ENCODE results near the gene ANKRD24. TPM values are rescaled to one million over a fixed set of nuclear protein-coding genes. Genes with fewer than 3 reads are reported as not detected.
"Not testable (repeated sequence)": the region's sequence is repeated elsewhere in the genome, so short reads cannot be mapped to it uniquely, and the experiment has no call there.

Gene ANKRD24
- polyA plus RNA-seq, 1 of the 3 experiments (the other 2 are of a cell fraction) = 0.87 TPM

DNA sequence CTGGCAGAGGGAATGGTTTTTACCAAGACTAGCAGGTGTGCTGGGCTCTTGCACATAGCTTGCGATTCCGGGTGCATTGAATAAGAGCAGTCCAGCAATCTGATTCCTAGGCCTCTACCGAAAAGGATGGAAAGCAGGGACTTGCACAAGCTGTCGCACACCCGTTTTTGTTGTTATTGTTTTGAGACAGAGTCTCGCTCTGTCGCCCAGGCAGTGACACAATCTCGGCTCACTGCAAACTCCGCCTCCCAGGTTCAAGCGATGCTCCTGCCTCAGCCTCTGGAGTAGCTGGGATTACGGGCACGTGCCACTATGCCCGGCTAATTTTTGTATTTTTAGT is 52.3 kb downstream of the ANKRD24 start:
- DNase-seq = no peak
- peaks cover 0 to 3% of the 10 kb centered on the region in 2 experiments; a peak in 1 of 4 replicates for H3K4me1 ChIP-seq (ENCODE audit: control insufficient read depth in 1 of 2, insufficient read depth in 2 of 2, low read depth in 1 of 2, low read length in 1 of 2)
- H3K9me3 ChIP-seq = no peaks in the 10 kb centered on the region
- no peaks in the 10 kb centered on the region for H3K79me2 ChIP-seq (ENCODE audit: insufficient read depth)
- POLR2A ChIA-PET = interaction anchor here (0.6 kb wide), 1 partner anchor 39 kb away, joined by 4 read pairs; no protein-coding TSS in a partner anchor
- H2AFZ ChIP-seq (ENCODE audit: low read depth) = no peak overlapping the region
- H3K9ac ChIP-seq = no peak overlapping the region
- WGBS (ENCODE audit: low lambda C conversion rate) = 73% methylated on average over 8 of the region's 13 CpGs
- no peaks in the 10 kb centered on the region for H3K27me3 ChIP-seq (ENCODE audit: insufficient read depth)
- H4K20me1 ChIP-seq (ENCODE audit: insufficient read depth) = no peaks in the 10 kb centered on the region
- no peak overlapping the region for H3K4me3 ChIP-seq (ENCODE audit: low read depth in 2 of 2, low read length in 1 of 2)
- no peak overlapping the region for H3K4me2 ChIP-seq
- CTCF ChIA-PET = interaction anchor here (1.1 to 2.2 kb wide), 7 partner anchors 11 to 118 kb away, joined by 3 to 10 read pairs (median 6); partner anchors contain the start of gene YJU2
- TF ChIP-seq FOSL2 (IDR thresholded peaks at IDR 0.05; ENCODE audit: borderline replicate concordance, low read depth) (no peak), FOXM1 (IDR thresholded peaks at IDR 0.05; ENCODE audit: low read depth) (no peak), USF2 (IDR thresholded peaks at IDR 0.05; ENCODE audit: borderline replicate concordance, low read depth, low read length) (no peak)
- TF ChIP-seq, protein P1, sequence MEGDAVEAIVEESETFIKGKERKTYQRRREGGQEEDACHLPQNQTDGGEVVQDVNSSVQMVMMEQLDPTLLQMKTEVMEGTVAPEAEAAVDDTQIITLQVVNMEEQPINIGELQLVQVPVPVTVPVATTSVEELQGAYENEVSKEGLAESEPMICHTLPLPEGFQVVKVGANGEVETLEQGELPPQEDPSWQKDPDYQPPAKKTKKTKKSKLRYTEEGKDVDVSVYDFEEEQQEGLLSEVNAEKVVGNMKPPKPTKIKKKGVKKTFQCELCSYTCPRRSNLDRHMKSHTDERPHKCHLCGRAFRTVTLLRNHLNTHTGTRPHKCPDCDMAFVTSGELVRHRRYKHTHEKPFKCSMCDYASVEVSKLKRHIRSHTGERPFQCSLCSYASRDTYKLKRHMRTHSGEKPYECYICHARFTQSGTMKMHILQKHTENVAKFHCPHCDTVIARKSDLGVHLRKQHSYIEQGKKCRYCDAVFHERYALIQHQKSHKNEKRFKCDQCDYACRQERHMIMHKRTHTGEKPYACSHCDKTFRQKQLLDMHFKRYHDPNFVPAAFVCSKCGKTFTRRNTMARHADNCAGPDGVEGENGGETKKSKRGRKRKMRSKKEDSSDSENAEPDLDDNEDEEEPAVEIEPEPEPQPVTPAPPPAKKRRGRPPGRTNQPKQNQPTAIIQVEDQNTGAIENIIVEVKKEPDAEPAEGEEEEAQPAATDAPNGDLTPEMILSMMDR (IDR thresholded peaks at IDR 0.05) = no peak
- no peak overlapping the region for H3K27ac ChIP-seq (ENCODE audit: low read depth in 2 of 2, low read length in 1 of 2)
- H3F3A ChIP-seq (replicated peaks; ENCODE audit: insufficient read depth) = no peaks in the 10 kb centered on the region
- no peaks in the 10 kb centered on the region for H3K36me3 ChIP-seq (replicated peaks in 1 of 2; ENCODE audit: control insufficient read depth in 1 of 2, insufficient read depth in 2 of 2, low read length in 1 of 2)
- H3K9me2 ChIP-seq = no peaks in the 10 kb centered on the region

GRCh38 chr19:4237510-4237909 is 55.0 kb downstream of the ANKRD24 start:
- H3K27ac ChIP-seq (ENCODE audit: low read depth in 2 of 2, low read length in 1 of 2); POLR2A ChIA-PET; H3K4me1 ChIP-seq (ENCODE audit: control insufficient read depth in 1 of 2, insufficient read depth in 2 of 2, low read depth in 1 of 2, low read length in 1 of 2); H3K9ac ChIP-seq; H3K9me2 ChIP-seq; H3K79me2 ChIP-seq (ENCODE audit: insufficient read depth); H2AFZ ChIP-seq (ENCODE audit: low read depth); H3F3A ChIP-seq (replicated peaks; ENCODE audit: insufficient read depth); H4K20me1 ChIP-seq (ENCODE audit: insufficient read depth); H3K4me3 ChIP-seq (ENCODE audit: low read depth in 2 of 2, low read length in 1 of 2); DNase-seq; H3K36me3 ChIP-seq (replicated peaks in 1 of 2; ENCODE audit: control insufficient read depth in 1 of 2, insufficient read depth in 2 of 2, low read length in 1 of 2); H3K9me3 ChIP-seq; H3K4me2 ChIP-seq; H3K27me3 ChIP-seq (ENCODE audit: insufficient read depth): not testable (repeated sequence)
- 66% methylated on average over 16 of the region's 16 CpGs for WGBS (ENCODE audit: low lambda C conversion rate)
- CTCF ChIA-PET = interaction anchor here (1.0 kb wide), 1 partner anchor 115 kb away, joined by 3 read pairs; no protein-coding TSS in a partner anchor

- CTCF ChIA-PET = no interaction called here
- no peak overlapping the region for H3K4me3 ChIP-seq (ENCODE audit: low read depth in 2 of 2, low read length in 1 of 2)
- 45% methylated on average over 3 of the region's 4 CpGs for WGBS (ENCODE audit: low lambda C conversion rate)
These were observed 56.3 kb downstream of the ANKRD24 start for GRCh38 chr19:4238831-4239230.

More at GRCh38 chr19:4238831-4239230, 56.3 kb downstream of the ANKRD24 start:
- H3K36me3 ChIP-seq (replicated peaks in 1 of 2; ENCODE audit: control insufficient read depth in 1 of 2, insufficient read depth in 2 of 2, low read length in 1 of 2) = no peaks in the 10 kb centered on the region
- no peaks in the 10 kb centered on the region for H3F3A ChIP-seq (replicated peaks; ENCODE audit: insufficient read depth)
- H3K27ac ChIP-seq (ENCODE audit: low read depth in 2 of 2, low read length in 1 of 2) = no peak overlapping the region
- no peaks in the 10 kb centered on the region; the same call in 1 of the 2 replicates for H3K27me3 ChIP-seq (ENCODE audit: insufficient read depth)
- H3K9me3 ChIP-seq = peaks cover 3% of the 10 kb centered on the region; the same call in 1 of the 2 replicates
- TF ChIP-seq, protein P2, sequence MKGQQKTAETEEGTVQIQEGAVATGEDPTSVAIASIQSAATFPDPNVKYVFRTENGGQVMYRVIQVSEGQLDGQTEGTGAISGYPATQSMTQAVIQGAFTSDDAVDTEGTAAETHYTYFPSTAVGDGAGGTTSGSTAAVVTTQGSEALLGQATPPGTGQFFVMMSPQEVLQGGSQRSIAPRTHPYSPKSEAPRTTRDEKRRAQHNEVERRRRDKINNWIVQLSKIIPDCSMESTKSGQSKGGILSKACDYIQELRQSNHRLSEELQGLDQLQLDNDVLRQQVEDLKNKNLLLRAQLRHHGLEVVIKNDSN (IDR thresholded peaks at IDR 0.05; ENCODE audit: borderline replicate concordance, low read depth) = no peak
- TF ChIP-seq ELF1 (IDR thresholded peaks at IDR 0.05) = no peak
- TF ChIP-seq EZH2phosphoT487 (IDR thresholded peaks at IDR 0.05; ENCODE audit: borderline replicate concordance, low read depth) = no peak
- no peak for TF ChIP-seq USF2 (IDR thresholded peaks at IDR 0.05; ENCODE audit: borderline replicate concordance, low read depth, low read length)
- no peak for TF ChIP-seq SMC3 (IDR thresholded peaks at IDR 0.05; ENCODE audit: low read depth, low read length)
- TF ChIP-seq GATA2 (CRISPR knock-in tag; IDR thresholded peaks at IDR 0.05) = no peak
- TF ChIP-seq TAF1 (IDR thresholded peaks at IDR 0.05; ENCODE audit: borderline replicate concordance, low read depth, low read length) = no peak
- TF ChIP-seq TEAD4 (IDR thresholded peaks at IDR 0.05; ENCODE audit: borderline replicate concordance, insufficient read depth) = no peak
- TF ChIP-seq EP300 (IDR thresholded peaks at IDR 0.05; ENCODE audit: borderline replicate concordance in 1 of 2, low read depth in 1 of 2, low read length in 1 of 2) = no peak
- H3K4me2 ChIP-seq = no peak overlapping the region
- H2AFZ ChIP-seq (ENCODE audit: low read depth) = no peak overlapping the region
- H3K9ac ChIP-seq = no peak overlapping the region
- H3K9me2 ChIP-seq = no peaks in the 10 kb centered on the region
- POLR2A ChIA-PET = no interaction called here
- no peaks in the 10 kb centered on the region for H3K4me1 ChIP-seq (ENCODE audit: control insufficient read depth in 1 of 2, insufficient read depth in 2 of 2, low read depth in 1 of 2, low read length in 1 of 2)
- DNase-seq = no peak
- H4K20me1 ChIP-seq (ENCODE audit: insufficient read depth) = no peaks in the 10 kb centered on the region
- H3K79me2 ChIP-seq (ENCODE audit: insufficient read depth) = no peaks in the 10 kb centered on the region

All from SK-N-SH (cell line).